Spleen (tissue), 7 donors: Measurements from ENCODE around the gene DSCAML1.

ENCODE experiments used
- CTCF ChIP-seq, 11 experiments: fragments of 200-600 bp in 7 of 11; fragments of 450-650 bp in 4 of 11; sonication (generic) in 4 of 11; IDR thresholded peaks in 8 of 11; conservative IDR thresholded peaks in 3 of 11; 1 replicate in 7 of 11; 2 replicates in 4 of 11; pipeline versions ENCODE4 v1.4.0 to v1.8.0; 2016 to 2021; ENCODE audit warnings: antibody characterized with exemption in 11 of 11, inconsistent platforms in 4 of 11, mild to moderate bottlenecking in 1 of 11
- POLR2A ChIP-seq, 3 donors: fragments of 450-650 bp; IDR thresholded peaks; one replicate each; pipeline ENCODE4 v1.5.1; 2017; ENCODE audit warnings: antibody characterized with exemption in 3 of 3, mild to moderate bottlenecking in 1 of 3
- POLR2AphosphoS5 ChIP-seq, 3 donors: sonication (generic); formaldehyde crosslinking; IDR thresholded peaks; one replicate each; pipeline ENCODE4 v1.5.1; 2017; ENCODE audit warnings: antibody characterized with exemption in 3 of 3
- donor health status: DM: no; HTN: no; CAD: no; lungs with moderate emphysema.
- donor health status: DM: no; HTN: no; CAD: no.
- donor health status: DM: no; HTN: no; CAD: no.

GRCh38 chr11:117546431-117547194 is 250.4 kb downstream of the DSCAML1 start:
- no peak for TF ChIP-seq CTCF (IDR thresholded peaks at IDR 0.05 in 8 of 11, conservative IDR thresholded peaks at IDR 0.05 in 3 of 11)
- no peak for TF ChIP-seq POLR2A (IDR thresholded peaks at IDR 0.05)
- no peak for TF ChIP-seq POLR2AphosphoS5 (IDR thresholded peaks at IDR 0.05)
